NCI-H2196 (cell line): Measurements from ENCODE around the gene UBASH3A.
"Not testable (repeated sequence)": the region's sequence is repeated elsewhere in the genome, so short reads cannot be mapped to it uniquely, and the experiment has no call there.

Experiments
- DNase-seq: peaks from one replicate; lab custom pipeline; 2025; ENCODE audit not compliant: unreplicated experiment; lab: John Stamatoyannopoulos, UW

The UBASH3A gene

DNA sequence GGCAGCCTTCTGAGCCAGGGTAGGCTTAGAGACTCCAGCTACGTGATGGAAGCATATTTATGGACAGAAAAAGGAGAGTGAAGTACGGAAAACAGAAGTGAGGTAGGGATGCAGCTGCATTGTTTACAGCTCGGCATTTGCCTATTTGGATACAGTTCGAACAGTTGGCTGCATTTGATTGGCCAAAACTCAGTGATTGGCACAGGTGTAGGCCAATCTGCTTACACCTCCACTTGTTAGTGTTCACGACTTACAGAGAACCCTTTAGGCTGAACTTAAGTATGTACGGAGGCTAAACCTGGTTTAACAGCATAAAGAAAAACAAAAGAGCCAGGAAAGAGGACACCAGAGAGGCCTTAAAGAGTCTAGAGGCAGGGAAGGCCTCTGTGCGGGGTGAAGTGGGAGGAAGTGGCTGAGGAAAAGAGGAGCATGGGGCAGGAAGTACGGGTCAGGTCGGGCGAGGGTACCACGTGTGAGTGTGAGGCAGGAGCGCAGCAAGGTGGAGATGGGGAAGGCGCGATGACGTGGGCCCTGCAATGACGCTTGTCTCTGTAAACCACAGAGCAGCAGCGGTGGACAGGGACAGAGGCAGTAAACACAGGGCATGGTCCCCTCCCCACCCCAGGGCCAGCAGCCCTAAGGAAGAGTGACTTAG, 60.3 kb downstream of the UBASH3A start:
- no peak for DNase-seq

GRCh38 chr21:42465008-42465802, 61.5 kb downstream of the UBASH3A start:
- no peak for DNase-seq

DNA sequence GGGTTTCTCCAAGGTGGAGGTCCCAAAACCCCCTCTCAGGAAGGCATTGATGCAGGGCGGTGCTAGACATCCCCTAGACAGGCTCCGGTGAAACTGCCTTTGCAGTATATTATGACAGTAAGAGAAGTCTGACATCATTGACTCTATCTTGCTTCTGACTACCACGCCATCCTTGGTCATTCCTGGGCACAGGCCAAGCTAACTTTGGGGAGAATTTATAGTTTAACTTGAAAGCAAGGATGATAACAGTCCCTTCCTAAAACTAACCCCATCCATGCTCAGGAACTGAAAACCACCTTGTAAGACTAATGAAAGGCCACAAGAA, 62.1 kb downstream of the UBASH3A start:
- no peak for DNase-seq

DNA sequence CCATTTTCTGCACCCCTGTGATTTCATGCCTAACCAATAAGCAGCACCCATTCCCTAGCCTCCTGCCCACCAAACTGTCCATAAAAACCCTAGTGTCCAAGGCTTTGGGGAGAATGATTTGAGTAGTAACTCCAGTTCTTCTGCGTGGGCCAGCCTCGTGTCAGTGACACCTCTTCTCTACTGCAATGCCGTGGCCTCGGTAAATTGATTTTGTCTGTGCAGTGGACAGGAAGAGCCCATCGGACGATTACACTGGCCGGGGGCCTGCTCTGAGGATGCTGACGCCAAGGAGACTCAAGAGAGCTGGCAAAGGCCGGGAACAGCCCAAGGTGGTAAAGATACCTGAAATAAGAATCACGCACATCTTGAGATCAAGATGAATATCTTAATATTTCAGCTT, 63.0 kb downstream of the UBASH3A start:
- DNase-seq = no peak

GRCh38 chr21:42467140-42467983, 63.7 kb downstream of the UBASH3A start:
- DNase-seq = no peak

DNA sequence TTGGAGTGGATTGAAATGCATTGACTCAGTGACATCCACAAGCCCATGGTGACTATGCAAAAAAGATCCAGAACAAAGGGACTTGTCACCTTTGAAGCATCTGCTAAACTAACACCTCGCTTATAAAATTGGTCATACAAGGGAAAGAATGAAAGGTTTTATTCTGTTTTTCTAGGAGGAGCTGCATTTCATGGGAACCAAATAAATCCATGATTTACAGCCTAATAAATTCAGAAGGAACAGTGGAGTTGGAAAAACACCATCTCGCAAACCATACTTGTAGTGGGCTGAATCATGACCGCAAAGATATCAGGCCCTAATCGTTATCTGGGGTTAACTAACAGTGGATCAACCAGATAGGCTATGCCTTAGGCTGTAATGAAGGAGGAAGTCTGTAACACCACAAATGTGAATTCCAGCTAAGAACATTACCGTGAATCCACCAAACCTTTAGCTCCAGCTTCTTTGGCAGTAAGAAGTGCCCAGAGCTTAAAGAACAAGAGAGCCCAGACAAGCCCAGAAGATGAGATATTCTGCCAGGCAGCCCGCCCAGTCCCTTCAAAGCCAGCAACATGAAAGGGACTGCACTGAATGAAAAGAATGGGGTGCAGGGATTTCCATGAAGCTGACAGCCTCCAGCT, 64.9 kb downstream of the UBASH3A start:
- no peak for DNase-seq

- DNase-seq = no peak
Measured at GRCh38 chr21:42469272-42469671, 65.6 kb downstream of the UBASH3A start.

GRCh38 chr21:42469726-42470125, 66.0 kb downstream of the UBASH3A start:
- DNase-seq = not testable (repeated sequence)

- no peak for DNase-seq
Measured at GRCh38 chr21:42471206-42471605, 67.5 kb downstream of the UBASH3A start.

GRCh38 chr21:42471716-42472330, 68.1 kb downstream of the UBASH3A start:
- no peak for DNase-seq

GRCh38 chr21:42472521-42472920, 68.8 kb downstream of the UBASH3A start:
- no peak for DNase-seq

DNA sequence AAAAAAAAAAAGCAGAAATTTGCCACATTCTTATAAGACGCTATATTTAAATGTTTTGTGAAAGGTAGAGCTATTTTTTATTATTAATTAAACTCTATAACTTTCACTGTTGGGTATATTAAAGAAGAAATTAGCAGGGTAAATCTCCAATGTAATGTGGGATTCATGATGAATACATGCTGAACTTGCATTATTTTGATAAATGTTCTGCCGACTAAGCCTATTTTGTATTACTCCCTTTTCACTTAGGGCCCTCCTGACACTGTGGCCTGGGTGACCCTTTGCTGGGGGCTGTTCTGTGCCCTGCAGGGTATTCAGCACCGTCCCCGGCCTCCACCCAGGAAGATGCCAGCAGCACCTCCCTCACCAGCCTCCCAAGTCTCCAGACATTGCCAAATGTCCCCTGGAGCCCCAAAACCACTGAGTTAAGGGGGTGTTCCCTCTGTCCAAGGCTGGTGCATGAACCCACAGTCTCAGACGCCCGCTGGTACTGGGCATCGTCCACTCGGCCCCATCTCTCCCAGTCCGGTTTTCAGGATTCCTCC, 69.9 kb downstream of the UBASH3A start:
- no peak for DNase-seq

GRCh38 chr21:42474043-42474831, 70.5 kb downstream of the UBASH3A start:
- DNase-seq = peak; percentile 60

DNA sequence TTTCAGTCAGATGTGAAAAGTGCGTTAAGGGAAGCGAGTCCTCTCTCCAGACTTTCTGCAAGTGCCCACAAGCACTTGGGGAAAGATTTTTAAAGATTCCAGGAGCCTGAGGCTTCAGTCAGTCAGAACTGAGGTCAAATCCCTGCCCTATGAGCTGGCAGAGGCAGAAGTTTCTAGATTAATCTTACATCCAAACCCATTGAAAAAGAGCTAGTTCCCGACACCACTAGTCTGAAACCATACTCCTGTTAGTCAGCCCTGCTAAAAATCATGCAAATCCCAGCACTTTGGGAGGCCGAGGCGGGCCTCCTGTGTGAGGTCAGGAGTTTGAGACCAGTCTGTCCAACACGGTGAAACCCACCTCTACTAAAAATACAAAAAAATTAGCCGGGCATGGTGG, 71.3 kb downstream of the UBASH3A start:
- no peak for DNase-seq

DNA sequence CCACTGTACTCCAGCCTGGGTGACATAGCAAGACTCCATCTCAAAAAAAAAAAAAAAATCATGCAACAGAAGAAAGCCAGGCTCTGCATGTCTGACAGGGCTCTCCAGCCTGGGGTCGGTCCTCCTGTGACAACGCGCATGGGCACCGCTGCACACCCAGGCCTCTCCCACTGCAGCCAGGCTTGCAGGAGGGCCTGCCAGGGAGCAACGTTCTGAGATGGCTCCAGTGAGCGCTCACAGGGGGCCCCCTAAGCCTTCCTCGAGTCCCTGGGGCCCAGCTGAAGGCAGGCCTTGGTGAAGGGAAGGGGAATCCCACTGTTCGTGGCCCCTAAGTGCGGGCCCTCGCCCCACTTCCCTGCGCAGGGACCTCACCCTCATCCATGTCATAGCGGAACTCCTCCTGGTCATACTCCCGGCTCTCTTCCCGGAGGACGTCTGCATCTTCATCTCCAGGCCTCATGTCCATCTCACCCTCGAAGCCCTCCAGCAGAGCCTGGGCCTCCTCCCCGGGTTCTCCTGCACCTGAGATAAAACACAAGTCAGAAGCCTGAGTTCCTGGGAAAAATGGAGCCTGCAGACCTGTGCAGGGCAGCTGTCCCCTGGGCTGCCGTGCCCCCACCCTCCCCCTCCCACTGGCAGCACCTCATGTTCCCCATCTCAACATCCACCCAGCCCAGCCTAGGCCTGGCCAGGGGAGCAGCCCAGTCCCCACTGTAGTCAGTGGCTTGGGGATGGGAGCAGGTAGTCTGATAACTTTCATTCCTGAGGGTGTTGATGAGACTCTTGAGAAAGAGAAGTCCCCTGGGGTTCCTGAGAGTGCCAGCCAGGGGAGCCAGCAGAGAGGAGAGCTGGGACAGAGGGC, 72.1 kb downstream of the UBASH3A start:
- no peak for DNase-seq

DNA sequence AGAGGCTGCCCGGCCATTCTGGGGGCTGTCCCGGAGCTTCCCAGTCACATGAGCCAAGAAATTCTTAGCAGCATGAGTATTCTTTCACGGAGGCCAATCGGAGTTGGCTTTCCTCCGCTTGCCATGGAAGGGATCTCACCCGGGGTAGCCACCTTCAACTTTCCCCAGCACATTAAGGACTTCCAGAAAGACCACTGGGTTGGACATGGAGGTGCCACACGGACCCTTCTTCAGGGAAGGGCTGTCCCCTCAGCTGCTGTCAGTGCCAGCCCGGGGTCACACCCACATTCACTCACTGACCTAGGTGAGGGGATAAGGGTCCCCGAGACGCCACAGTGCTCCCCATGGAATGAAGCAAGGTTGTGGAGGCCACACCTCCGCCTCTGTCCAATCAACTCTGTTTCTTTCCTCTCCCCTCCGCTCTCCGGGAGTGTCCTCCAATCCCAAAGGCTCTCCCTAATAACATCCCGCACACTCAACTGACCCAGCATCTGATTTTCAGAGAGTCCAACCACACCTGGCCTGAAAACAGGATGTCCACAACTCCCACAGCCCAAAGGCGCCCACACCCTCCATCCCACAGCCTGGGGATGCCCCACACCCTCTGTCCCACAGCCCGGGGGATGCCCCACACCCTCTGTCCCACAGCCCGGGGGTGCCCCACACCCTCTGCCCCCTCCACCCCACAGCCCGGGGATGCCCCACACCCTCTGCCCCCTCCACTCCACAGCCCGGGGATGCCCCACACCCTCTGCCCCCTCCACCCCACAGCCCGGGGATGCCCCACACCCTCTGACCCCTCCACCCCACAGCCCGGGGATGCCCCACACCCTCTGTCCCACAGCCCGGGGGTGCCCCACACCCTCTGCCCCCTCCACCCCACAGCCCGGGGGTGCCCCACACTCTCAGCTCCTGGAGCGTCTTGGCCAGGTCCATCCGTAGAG, 73.0 kb downstream of the UBASH3A start:
- DNase-seq = no peak

- no peak for DNase-seq
Measured at GRCh38 chr21:42478504-42478903, 74.8 kb downstream of the UBASH3A start.

- DNase-seq = no peak
Measured at GRCh38 chr21:42479582-42479981, 75.9 kb downstream of the UBASH3A start.
